ENCODE data around the gene SLC22A4.

Gene SLC22A4

DNA sequence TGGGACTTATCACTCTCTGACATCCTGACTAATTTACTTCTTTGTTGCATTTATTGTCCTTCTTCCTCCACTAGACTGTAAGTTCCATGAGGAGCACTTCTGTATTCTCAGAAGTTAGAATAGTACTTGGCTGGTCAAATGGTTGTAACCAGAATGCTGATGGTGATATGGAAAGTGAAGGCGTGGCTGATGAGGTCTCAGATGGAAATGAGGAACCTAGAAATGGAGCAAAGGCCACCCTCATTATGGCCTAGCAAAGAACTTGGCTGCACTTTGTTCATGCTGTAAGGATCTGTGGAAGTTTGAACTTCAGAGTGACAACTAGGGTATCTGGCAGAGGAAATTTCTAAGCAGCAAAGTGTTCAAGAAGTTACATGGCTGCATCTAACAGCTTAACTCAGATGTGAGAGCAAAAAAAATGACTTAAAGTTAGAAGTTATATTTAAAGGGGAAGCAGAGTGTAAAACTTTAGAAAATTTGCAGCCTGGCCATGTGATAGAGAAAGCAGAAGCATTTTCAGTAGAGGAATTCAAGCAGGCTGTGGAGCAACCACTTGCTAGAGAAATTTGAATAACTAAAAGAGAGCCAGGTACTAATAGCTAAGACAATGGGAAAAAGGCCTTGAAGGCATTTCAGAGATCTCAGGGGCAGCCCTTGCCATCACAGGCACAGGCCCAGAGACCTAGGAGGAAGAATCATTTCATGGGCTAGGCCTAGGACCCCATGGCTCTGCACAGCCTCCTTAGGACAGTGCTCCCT is 60.4 kb downstream of the SLC22A4 start:
- H3K79me2 ChIP-seq (ENCODE audit: low read length) = no peaks in the 10 kb centered on the region
- no peaks in the 10 kb centered on the region for H3K27me3 ChIP-seq (replicated peaks; ENCODE audit: insufficient read depth, low read length)
- DNase-seq = no peak
- no peaks in the 10 kb centered on the region for H3K4me1 ChIP-seq (ENCODE audit: low read length)
- no peaks in the 10 kb centered on the region for H3K9me3 ChIP-seq (replicated peaks; ENCODE audit: insufficient read depth, low read length)
- no peak overlapping the region for H2AFZ ChIP-seq (ENCODE audit: low read length)
- no peaks in the 10 kb centered on the region for H4K20me1 ChIP-seq (ENCODE audit: insufficient read depth, low read length)
- no peak overlapping the region for H3K4me2 ChIP-seq (ENCODE audit: low read depth, low read length)
- H3K27ac ChIP-seq (ENCODE audit: low read length) = no peak overlapping the region
- TF ChIP-seq EZH2phosphoT487 (IDR thresholded peaks at IDR 0.05; ENCODE audit: low read length) (no peak), EZH2 (optimal IDR thresholded peaks at IDR 0.05; ENCODE audit: low read depth, low read length) (no peak), CTCF (IDR thresholded peaks at IDR 0.05; ENCODE audit: low read length) (no peak)
- no peaks in the 10 kb centered on the region for H3K36me3 ChIP-seq (replicated peaks; ENCODE audit: insufficient read depth, low read length)
- no peaks in the 10 kb centered on the region for H3F3A ChIP-seq (ENCODE audit: insufficient read depth, low read length)
- no peaks in the 10 kb centered on the region for H3K9me2 ChIP-seq (replicated peaks; ENCODE audit: insufficient read depth, low read length)
- H3K9ac ChIP-seq (ENCODE audit: low read length) = no peak overlapping the region
- no peak overlapping the region for H3K4me3 ChIP-seq (ENCODE audit: low read length)

DNA sequence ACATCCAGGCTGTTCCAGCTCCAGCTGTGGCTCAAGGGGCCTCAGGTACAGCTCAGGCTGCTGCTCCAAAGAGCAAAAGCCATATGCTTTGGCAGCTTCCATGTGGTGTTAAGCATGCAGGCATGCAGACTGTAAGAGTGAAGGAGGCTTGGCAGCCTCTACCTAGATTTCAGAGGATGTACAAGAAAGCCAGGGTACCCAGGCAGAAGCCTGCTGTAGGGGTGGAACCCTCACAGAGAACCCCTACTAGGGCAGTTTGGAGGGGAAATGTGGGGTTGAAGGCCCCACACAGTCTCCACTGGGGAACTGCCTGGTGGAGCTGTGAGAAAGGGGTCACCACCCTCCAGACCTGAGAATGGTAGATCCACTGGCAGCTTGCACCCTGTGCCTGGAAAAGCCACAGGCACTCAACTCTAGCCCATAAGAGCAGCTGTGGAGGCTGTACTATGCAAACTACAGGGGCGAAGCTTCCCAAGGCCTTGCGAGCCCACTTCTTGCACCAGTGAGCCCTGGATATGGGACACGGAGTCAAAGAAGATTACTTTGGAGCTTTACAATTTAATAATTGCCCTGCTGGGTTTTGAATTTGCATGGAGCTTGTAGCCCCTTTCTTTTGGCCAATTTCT is 61.1 kb downstream of the SLC22A4 start:
- Histone ChIP-seq H3K9me2 (replicated peaks; ENCODE audit: insufficient read depth, low read length) (no peaks in the 10 kb centered on the region), H3K9ac (ENCODE audit: low read length) (no peak overlapping the region), H3K36me3 (replicated peaks; ENCODE audit: insufficient read depth, low read length) (no peaks in the 10 kb centered on the region), H3K4me2 (ENCODE audit: low read depth, low read length) (no peak overlapping the region), H3K4me1 (ENCODE audit: low read length) (no peaks in the 10 kb centered on the region), H4K20me1 (ENCODE audit: insufficient read depth, low read length) (no peaks in the 10 kb centered on the region), H3K27me3 (replicated peaks; ENCODE audit: insufficient read depth, low read length) (no peaks in the 10 kb centered on the region), H3K27ac (ENCODE audit: low read length) (no peak overlapping the region), H3K79me2 (ENCODE audit: low read length) (no peaks in the 10 kb centered on the region), H3K9me3 (replicated peaks; ENCODE audit: insufficient read depth, low read length) (no peaks in the 10 kb centered on the region), H3K4me3 (ENCODE audit: low read length) (no peak overlapping the region), H2AFZ (ENCODE audit: low read length) (no peak overlapping the region), H3F3A (ENCODE audit: insufficient read depth, low read length) (no peaks in the 10 kb centered on the region)
- TF ChIP-seq EZH2phosphoT487 (IDR thresholded peaks at IDR 0.05; ENCODE audit: low read length) = no peak
- TF ChIP-seq CTCF (IDR thresholded peaks at IDR 0.05; ENCODE audit: low read length) = no peak
- TF ChIP-seq EZH2 (optimal IDR thresholded peaks at IDR 0.05; ENCODE audit: low read depth, low read length) = no peak
- DNase-seq = no peak

DNA sequence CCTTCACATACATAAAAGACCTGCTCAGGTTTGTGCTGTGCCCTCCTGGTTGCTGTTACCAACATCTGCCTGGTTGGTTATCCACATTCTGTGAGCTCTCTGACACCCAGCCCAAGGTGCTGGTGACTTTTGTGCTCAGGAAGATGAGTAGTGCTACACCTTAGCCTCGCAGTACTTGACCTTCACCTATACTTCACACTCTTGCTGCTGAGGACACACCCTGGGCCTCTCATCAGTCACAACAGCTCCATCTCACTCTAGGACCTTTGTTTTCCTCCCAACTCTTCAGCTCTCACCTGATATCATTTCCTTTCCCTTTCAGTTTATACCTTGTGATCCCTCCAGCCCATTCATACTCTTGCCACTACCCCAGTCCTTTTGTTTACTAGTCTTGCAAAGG is 64.6 kb downstream of the SLC22A4 start:
- no peak overlapping the region for H3K4me3 ChIP-seq (ENCODE audit: low read length)
- no peak overlapping the region for H3K9ac ChIP-seq (ENCODE audit: low read length)
- DNase-seq = no peak

More for the DNA sequence above, 64.6 kb downstream of the SLC22A4 start:
- TF ChIP-seq EZH2phosphoT487 (IDR thresholded peaks at IDR 0.05; ENCODE audit: low read length) (no peak), EZH2 (optimal IDR thresholded peaks at IDR 0.05; ENCODE audit: low read depth, low read length) (no peak), CTCF (IDR thresholded peaks at IDR 0.05; ENCODE audit: low read length) (no peak)
- no peaks in the 10 kb centered on the region for H3K9me3 ChIP-seq (replicated peaks; ENCODE audit: insufficient read depth, low read length)
- H3K79me2 ChIP-seq (ENCODE audit: low read length) = no peaks in the 10 kb centered on the region
- H4K20me1 ChIP-seq (ENCODE audit: insufficient read depth, low read length) = no peaks in the 10 kb centered on the region
- no peaks in the 10 kb centered on the region for H3K4me1 ChIP-seq (ENCODE audit: low read length)
- no peak overlapping the region for H2AFZ ChIP-seq (ENCODE audit: low read length)
- no peaks in the 10 kb centered on the region for H3K27me3 ChIP-seq (replicated peaks; ENCODE audit: insufficient read depth, low read length)
- H3K9me2 ChIP-seq (replicated peaks; ENCODE audit: insufficient read depth, low read length) = no peaks in the 10 kb centered on the region
- H3K36me3 ChIP-seq (replicated peaks; ENCODE audit: insufficient read depth, low read length) = no peaks in the 10 kb centered on the region
- no peaks in the 10 kb centered on the region for H3F3A ChIP-seq (ENCODE audit: insufficient read depth, low read length)
- H3K4me2 ChIP-seq (ENCODE audit: low read depth, low read length) = no peak overlapping the region
- H3K27ac ChIP-seq (ENCODE audit: low read length) = no peak overlapping the region

Measured in MM.1S (cell line).